ENCODE measurements around the gene INVS.

INVS gene

GRCh38 chr9:100281066-100281465, 182.0 kb downstream of the INVS start:
- no peak for DNase-seq

DNA sequence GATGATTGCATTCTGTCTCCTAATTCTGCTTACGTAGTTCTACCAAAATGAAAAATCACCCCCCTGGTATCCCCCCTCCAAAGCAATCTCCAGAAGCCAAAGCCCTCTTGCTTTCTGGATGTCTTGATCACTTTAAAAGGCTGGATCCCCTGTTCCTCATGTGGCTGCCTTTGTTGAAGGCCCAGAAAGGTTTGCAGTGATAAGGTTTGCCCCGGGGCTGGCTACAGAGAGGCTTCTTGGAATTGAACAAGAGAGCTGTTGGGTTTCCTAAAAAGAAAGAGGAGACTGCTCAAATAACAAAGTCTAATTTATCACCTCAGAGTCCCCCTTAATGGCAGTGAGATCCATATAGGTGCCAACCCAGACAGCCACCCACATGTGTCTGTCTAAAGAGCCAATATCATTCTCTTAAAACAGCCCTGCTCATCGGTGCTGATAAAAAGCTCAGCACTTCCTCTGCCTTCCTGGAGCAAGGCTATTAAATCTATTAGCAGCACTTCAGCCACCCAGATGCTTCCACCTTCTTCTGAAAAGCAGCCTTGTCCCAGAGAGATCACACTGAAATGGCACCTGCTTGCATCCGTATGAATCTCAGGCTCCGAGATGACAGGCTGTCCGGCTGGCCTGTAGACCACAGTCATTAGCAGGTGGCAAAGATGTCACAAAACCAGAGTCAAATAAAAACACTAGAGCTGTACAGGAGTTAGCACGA, 182.8 kb downstream of the INVS start:
- no peak for DNase-seq

DNA sequence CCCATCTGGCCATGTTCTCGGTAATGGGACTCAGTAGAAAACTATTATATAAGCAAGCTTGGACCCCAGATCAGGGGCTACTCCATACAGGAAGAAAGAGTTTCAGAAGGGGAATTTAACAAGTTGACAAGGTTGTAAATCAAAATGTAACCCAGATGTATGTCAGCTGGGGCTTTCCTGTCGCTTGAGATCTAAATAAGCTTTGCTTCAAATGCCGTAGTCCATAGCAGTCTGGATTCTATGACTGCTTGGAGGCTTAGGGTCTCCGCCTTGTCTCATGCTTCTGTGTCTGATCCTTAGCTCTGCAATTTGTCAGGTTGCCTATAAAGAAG, 183.3 kb downstream of the INVS start:
- no peak for DNase-seq

GRCh38 chr9:100284247-100284646, 185.2 kb downstream of the INVS start:
- DNase-seq, result no peak

- DNase-seq, result no peak
These were observed 186.0 kb downstream of the INVS start for GRCh38 chr9:100285080-100285479.

- DNase-seq, result no peak
These were observed 186.6 kb downstream of the INVS start for GRCh38 chr9:100285601-100286000.

GRCh38 chr9:100286257-100286656, 187.2 kb downstream of the INVS start:
- DNase-seq, result peak; percentile 6 to 28 (median 20)

- DNase-seq, result no peak
These were observed 188.1 kb downstream of the INVS start for GRCh38 chr9:100287186-100287585.

DNA sequence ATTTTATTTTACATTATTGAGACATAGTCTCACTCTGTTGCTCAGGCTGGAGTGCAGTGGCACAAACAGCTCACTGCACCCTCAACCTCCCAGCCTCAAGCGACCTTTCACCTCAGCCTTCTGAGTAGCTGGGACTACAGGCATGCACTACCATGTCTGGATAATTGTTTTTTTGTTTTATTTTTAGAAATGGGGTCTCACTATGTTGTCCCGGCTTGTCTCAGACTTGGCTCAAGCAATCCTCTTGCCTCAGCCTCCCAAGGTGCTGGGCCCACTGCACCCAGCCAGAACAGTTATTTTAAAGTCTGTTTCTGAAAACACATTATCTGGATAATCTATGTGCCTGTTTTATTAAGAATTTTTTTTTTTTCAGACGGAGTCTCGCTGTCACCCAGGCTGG, 191.7 kb downstream of the INVS start:
- DNase-seq, result no peak

- no peak for DNase-seq
These were observed 193.4 kb downstream of the INVS start for GRCh38 chr9:100292414-100292813.

GRCh38 chr9:100294341-100294740, 195.3 kb downstream of the INVS start:
- no peak for DNase-seq

DNA sequence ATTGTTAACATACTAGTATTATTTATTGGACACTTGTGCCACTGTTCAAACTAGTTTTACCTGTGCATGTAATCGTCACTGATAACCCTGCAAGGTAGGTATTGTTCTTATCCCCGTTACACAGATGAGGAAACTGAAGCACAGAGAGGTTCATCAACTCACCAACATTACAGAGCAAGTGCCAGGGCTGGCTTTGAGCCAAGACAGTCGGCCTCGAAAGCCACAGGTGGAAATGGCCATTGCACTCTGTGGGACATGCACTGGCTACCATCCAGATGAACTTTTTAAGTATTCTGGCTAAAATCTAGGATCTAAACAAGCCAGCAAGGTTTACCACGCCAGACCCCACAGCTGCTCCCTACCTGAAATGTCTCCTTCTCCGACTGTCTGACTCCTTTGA, 195.8 kb downstream of the INVS start:
- DNase-seq, result no peak

GRCh38 chr9:100295240-100295639, 196.2 kb downstream of the INVS start:
- DNase-seq, result no peak

GRCh38 chr9:100296407-100296806, 197.4 kb downstream of the INVS start:
- DNase-seq, result no peak

GRCh38 chr9:100298378-100298777, 199.3 kb downstream of the INVS start:
- no peak for DNase-seq

GRCh38 chr9:100303747-100304146, 204.7 kb downstream of the INVS start:
- DNase-seq, result no peak

DNA sequence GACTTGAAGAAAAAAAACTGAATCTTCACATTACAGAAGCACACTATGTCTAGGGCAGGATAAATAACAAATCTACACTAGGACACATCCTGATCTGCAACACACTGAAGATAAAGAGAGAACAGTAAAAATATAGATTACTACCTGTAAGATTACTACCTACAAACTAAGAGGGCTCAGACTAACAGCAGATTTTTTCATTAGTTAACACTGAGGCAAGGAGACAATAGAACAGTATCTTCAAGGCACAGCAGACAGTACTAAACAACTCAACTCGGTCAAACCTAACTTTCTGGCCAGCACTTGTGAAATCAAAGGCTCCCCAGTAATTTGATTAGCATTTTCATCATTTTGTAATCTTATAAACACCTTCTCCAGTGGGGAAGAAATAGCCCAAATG, 207.2 kb downstream of the INVS start:
- no peak for DNase-seq

DNA sequence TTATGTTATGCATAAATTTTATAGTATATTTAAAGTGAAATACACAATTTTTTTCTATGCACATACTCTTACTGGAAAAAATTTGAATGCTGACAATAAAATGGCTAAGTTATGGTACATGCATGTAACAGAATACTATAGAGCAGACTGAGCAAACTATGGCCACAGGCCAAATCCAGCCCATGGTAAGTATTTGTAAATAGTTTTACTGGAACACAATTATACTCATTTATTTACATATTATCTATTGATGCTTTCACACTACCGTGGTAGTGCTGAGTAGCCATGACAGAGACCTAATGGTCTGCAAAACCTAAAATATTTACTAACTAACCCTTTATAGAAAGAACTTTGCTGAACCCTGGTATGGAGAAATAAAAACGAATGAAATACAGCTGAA, 208.0 kb downstream of the INVS start:
- DNase-seq, result no peak

- DNase-seq, result no peak
These were observed 210.0 kb downstream of the INVS start for GRCh38 chr9:100308965-100309564.

- no peak for DNase-seq
These were observed 210.9 kb downstream of the INVS start for GRCh38 chr9:100309992-100310391.

- no peak for DNase-seq
These were observed 216.5 kb downstream of the INVS start for GRCh38 chr9:100315561-100315960.

GRCh38 chr9:100317706-100318105, 218.7 kb downstream of the INVS start:
- no peak for DNase-seq

DNA sequence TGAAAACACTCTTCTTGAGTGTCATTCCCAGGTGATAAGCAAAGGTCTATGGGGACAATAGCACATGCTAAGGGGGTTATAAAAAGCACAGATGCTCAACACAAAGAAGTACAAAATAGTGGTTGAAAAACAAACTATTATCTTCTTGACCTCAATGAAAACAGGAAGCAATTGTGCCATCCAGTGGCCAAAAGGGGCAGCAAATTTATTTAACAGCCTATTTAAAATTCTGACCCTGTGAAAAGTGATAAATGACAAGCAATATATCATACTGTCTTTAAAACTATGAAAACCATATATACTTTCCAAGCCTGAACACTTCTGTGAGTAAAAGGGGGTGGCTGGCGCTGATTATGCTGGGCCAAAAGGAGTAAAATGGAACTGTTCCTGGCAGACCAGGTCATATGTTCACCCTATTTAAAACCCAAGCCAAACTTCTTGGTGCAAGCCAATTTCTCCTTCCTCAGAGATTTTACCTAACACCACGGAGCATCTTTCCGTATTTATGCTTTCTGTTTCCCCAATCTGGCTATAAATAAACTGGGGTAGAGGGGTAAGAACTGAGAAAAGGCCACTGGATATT, 224.0 kb downstream of the INVS start:
- peak; percentile 57 to 66 (median 62) for DNase-seq

DNA sequence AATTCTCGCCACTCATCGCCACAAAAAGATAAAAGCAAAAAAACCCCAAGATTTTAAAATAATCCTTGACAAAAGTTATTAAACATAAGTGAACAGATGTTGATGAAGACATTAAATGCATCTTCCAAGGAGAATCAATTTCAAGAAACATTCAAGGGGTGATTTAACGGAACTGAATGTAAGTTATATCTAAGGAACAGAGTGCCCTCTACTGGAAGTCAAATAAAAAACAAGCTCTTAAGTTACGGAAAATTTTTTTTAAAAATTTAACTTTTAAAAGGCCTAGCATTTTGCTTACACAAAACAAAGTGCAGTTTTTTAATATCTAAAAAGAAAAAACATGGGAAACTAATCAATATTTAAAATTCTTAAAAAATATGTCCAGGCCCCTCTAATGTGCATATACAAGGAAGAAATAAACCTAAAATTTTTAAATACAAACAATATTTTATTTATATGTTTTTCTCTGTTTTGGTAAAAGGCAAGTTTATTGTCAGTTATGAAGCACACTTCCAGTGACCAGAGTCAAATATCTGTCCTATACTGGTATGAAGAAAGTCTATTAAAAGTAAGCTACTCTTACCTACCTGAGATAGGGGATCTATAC, 225.7 kb downstream of the INVS start:
- peak in 2 of 4 experiments; percentile 61 to 76 for DNase-seq
